PC-3 (cell line): ENCODE measurements around the gene ZNF491. TPM values are rescaled to one million over a fixed set of nuclear protein-coding genes. Genes with fewer than 3 reads are reported as not detected.
A peak's percentile ranks its signal among the peaks of the same experiment; 100 is the strongest.

Source experiments
- ATAC-seq: fragments of 200-7000 bp; cut with Tn5 transposase; 2 replicates; pipeline ENCODE4 v1.9.1; 2020; ENCODE audit warnings: mild to moderate bottlenecking, moderate library complexity
- BruUV-seq: library from RNA; stranded (reverse); fragments of 400-500 nt; replicated peaks from 2 replicates; lab custom pipeline; 2021; lab: Mats Ljungman, UMichigan
- CTCF ChIA-PET: fragments of 300-600 bp; sonication (Branson Sonifier 250); formaldehyde crosslinking; loops from one replicate; lab custom pipeline; 2022; ENCODE audit warnings: antibody characterized with exemption; lab: Charles Lee
- POLR2A ChIA-PET: fragments of 300-600 bp; sonication (Branson Sonifier 250); formaldehyde crosslinking; loops from one replicate; lab custom pipeline; 2022; ENCODE audit warnings: antibody characterized with exemption; ENCODE audit not compliant: unreplicated experiment; lab: Charles Lee
- DNase-seq: peaks from one replicate; pipeline ENCODE4 v3.0.0-alpha.2; 2015
- H2AFZ ChIP-seq: fragments of 300-600 bp; sonication (generic); 2 replicates; pipeline ENCODE4 v1.6.0; 2016; ENCODE audit warnings: antibody characterized with exemption, low read length
- H3F3A ChIP-seq: fragments of 300-600 bp; sonication (generic); one replicate; pipeline ENCODE4 v1.6.0; 2017; ENCODE audit warnings: antibody characterized with exemption, low read length, control low read depth, mild to moderate bottlenecking; ENCODE audit not compliant: unreplicated experiment
- H3K27ac ChIP-seq: fragments of 300-600 bp; sonication (generic); 2 replicates; pipeline ENCODE4 v1.5.1; 2016; ENCODE audit warnings: mild to moderate bottlenecking, low read length
- H3K27me3 ChIP-seq: fragments of 300-600 bp; sonication (generic); 2 replicates; pipeline ENCODE4 v1.6.1; 2016; ENCODE audit warnings: low read length, mixed read lengths
- H3K36me3 ChIP-seq: fragments of 300-600 bp; sonication (generic); 2 replicates; pipeline ENCODE4 v1.6.1; 2016; ENCODE audit warnings: low read depth, mixed run types, low read length, mixed read lengths
- H3K4me1 ChIP-seq: fragments of 300-600 bp; sonication (generic); 2 replicates; pipeline ENCODE4 v1.5.1; 2016; ENCODE audit warnings: low read length; ENCODE audit not compliant: insufficient read depth
- H3K4me2 ChIP-seq: fragments of 300-600 bp; sonication (generic); 2 replicates; pipeline ENCODE4 v1.6.0; 2016; ENCODE audit warnings: low read length
- H3K4me3 ChIP-seq: fragments of 300-600 bp; sonication (generic); 2 replicates; pipeline ENCODE4 v1.5.1; 2016; ENCODE audit warnings: mild to moderate bottlenecking, low read length, mixed read lengths
- H3K79me2 ChIP-seq: fragments of 300-600 bp; sonication (generic); 2 replicates; pipeline ENCODE4 v1.6.1; 2017; ENCODE audit warnings: low read length, mixed read lengths
- H3K9ac ChIP-seq: fragments of 300-600 bp; sonication (generic); 2 replicates; pipeline ENCODE4 v1.6.0; 2016; ENCODE audit warnings: mild to moderate bottlenecking, low read length
- H3K9me2 ChIP-seq: fragments of 300-600 bp; sonication (generic); replicated peaks from 2 replicates; pipeline ENCODE4 v1.6.1; 2016; ENCODE audit warnings: mixed run types, low read length, mixed read lengths
- H3K9me3 ChIP-seq: fragments of 300-600 bp; sonication (generic); 2 replicates; pipeline ENCODE4 v1.6.1; 2016; ENCODE audit warnings: low read length, mixed read lengths
- H4K20me1 ChIP-seq: fragments of 300-600 bp; sonication (generic); 2 replicates; pipeline ENCODE4 v1.6.1; 2016; ENCODE audit warnings: low read length, mixed read lengths
- CTCF ChIP-seq: fragments of 300-600 bp; sonication (generic); conservative IDR thresholded peaks from 2 replicates; pipeline ENCODE4 v1.5.1; 2017; ENCODE audit warnings: antibody characterized with exemption, low read depth, mild to moderate bottlenecking, low read length
- EZH2 ChIP-seq: fragments of 300-600 bp; sonication (generic); IDR thresholded peaks from one replicate; pipeline ENCODE4 v1.6.1; 2017; ENCODE audit warnings: antibody characterized with exemption, mild to moderate bottlenecking, low read length; ENCODE audit not compliant: unreplicated experiment
- EZH2phosphoT487 ChIP-seq: fragments of 300-600 bp; sonication (generic); IDR thresholded peaks from 2 replicates; pipeline ENCODE4 v1.6.1; 2018; ENCODE audit warnings: mild to moderate bottlenecking, antibody characterized with exemption, low read length, borderline replicate concordance
- intact Hi-C: fragments of 100-400 bp; cut with micrococcal nuclease; formaldehyde crosslinking; loops from 2 replicates; pipeline ENCODE4 v1.9.0; 2023
- total RNA-seq: library from RNA; depleted of rRNA; stranded (reverse); fragments of >200 nt; gene quantifications from 2 replicates; pipeline ENCODE4 v1.2.3, GENCODE V29; 2014

The ZNF491 gene
- total RNA-seq, 1 experiment from 2014 or later, result 0.47 TPM

GRCh38 chr19:11766597-11767591 is 31.4 kb upstream of the ZNF491 start, which contains the start of gene ZNF441:
TSS of gene ZNF441 (plus strand) at chr19:11767000. CDS start at chr19:11767194, 194 bp downstream.
- Histone ChIP-seq H3K9me2 (no peaks in the 10 kb centered on the region), H2AFZ (peak within 1 kb of the TSS; percentile 89), H3K9me3 (peaks cover 21% of the 10 kb centered on the region), H3K27me3 (no peaks in the 10 kb centered on the region), H3K79me2 (peaks cover 22% of the 10 kb centered on the region), H3K36me3 (peaks cover 20% of the 10 kb centered on the region; the same call in 1 of the 2 replicates), H3F3A (no peaks in the 10 kb centered on the region), H3K4me3 (peak within 1 kb of the TSS; percentile 77), H3K27ac (peak within 1 kb of the TSS; percentile 49), H3K4me1 (peaks cover 8% of the 10 kb centered on the region; the same call in 1 of the 2 replicates), H4K20me1 (no peaks in the 10 kb centered on the region), H3K4me2 (peak within 1 kb of the TSS; percentile 92), H3K9ac (peak within 1 kb of the TSS; percentile 81)
- ATAC-seq, result peak; percentile 97
- ChIA-PET POLR2A (interaction anchor here (0.5 to 0.6 kb wide), 5 partner anchors 27 to 607 kb away, joined by 3 to 7 read pairs (median 4); no protein-coding TSS in a partner anchor), CTCF (interaction anchor here (0.6 to 1.1 kb wide), 2 partner anchors 31 to 557 kb away, joined by 3 read pairs; no protein-coding TSS in a partner anchor)
- TSS peak; percentile 93 for BruUV-seq
- peak; percentile 98 for DNase-seq
- TF ChIP-seq EZH2phosphoT487, result no peak
- TF ChIP-seq CTCF, result no peak
- TF ChIP-seq EZH2, result no peak
- intact Hi-C loops, result loop anchor here (1.0 kb wide), 2 partner anchors 28 to 67 kb away; no protein-coding TSS in a partner anchor

GRCh38 chr19:11767633-11768133 is 30.6 kb upstream of the ZNF491 start:
- no peaks in the 10 kb centered on the region for H3K27me3 ChIP-seq
- no peaks in the 10 kb centered on the region for H3K9me2 ChIP-seq
- CTCF ChIA-PET, result no interaction called here
- peaks cover 14% of the 10 kb centered on the region; the same call in 1 of the 2 replicates for H3K9me3 ChIP-seq
- H3K36me3 ChIP-seq, result peaks cover 23% of the 10 kb centered on the region; the same call in 1 of the 2 replicates
- peaks cover 22% of the 10 kb centered on the region for H3K79me2 ChIP-seq
- BruUV-seq, result TSS peak; percentile 34
- no peak for TF ChIP-seq CTCF
- no peak for TF ChIP-seq EZH2
- no peak for TF ChIP-seq EZH2phosphoT487
- H3K4me1 ChIP-seq, result peaks cover 8% of the 10 kb centered on the region; the same call in 1 of the 2 replicates
- POLR2A ChIA-PET, result no interaction called here
- peak; percentile 17 for ATAC-seq
- H3F3A ChIP-seq, result no peaks in the 10 kb centered on the region
- DNase-seq, result peak; percentile 43
- H3K9ac ChIP-seq, result peak overlapping the region; percentile 81
- peak overlapping the region; percentile 92 for H3K4me2 ChIP-seq
- peak overlapping the region; percentile 89 for H2AFZ ChIP-seq
- H3K4me3 ChIP-seq, result peak overlapping the region; percentile 77
- H4K20me1 ChIP-seq, result no peaks in the 10 kb centered on the region
- intact Hi-C loops, result loop anchor here (1.0 kb wide), 1 partner anchor 67 kb away; no protein-coding TSS in a partner anchor
- peak overlapping the region; percentile 49 for H3K27ac ChIP-seq
